Endodermal cell (in vitro differentiated cells): ENCODE measurements around the gene LRRC43. TPM values are rescaled to one million over a fixed set of nuclear protein-coding genes. Genes with fewer than 3 reads are reported as not detected.

Source experiments
- DNase-seq: peaks from one replicate; pipeline ENCODE4 v3.0.0-alpha.2; 2017
- H3K27ac ChIP-seq: 2 replicates; pipeline ENCODE4 v1.5.1; 2013; ENCODE audit warnings: mild to moderate bottlenecking, low read depth, low read length, moderate library complexity
- H3K27me3 ChIP-seq: 2 replicates; pipeline ENCODE4 v1.6.1; 2013; ENCODE audit warnings: mild to moderate bottlenecking, low read length, moderate library complexity; ENCODE audit not compliant: insufficient read depth, control insufficient read depth, poor library complexity, severe bottlenecking
- H3K36me3 ChIP-seq: 2 replicates; pipeline ENCODE4 v1.7.0; 2013; ENCODE audit warnings: mild to moderate bottlenecking, low read length, moderate library complexity; ENCODE audit not compliant: control insufficient read depth, insufficient read depth
- H3K4me1 ChIP-seq: one replicate; pipeline ENCODE4 v1.7.0; 2013; ENCODE audit warnings: low read length; ENCODE audit not compliant: control insufficient read depth, insufficient read depth
- H3K4me3 ChIP-seq: 2 replicates; pipeline ENCODE4 v1.5.1; 2013; ENCODE audit warnings: mild to moderate bottlenecking, low read length, moderate library complexity
- H3K9ac ChIP-seq: 2 replicates; pipeline ENCODE4 v1.6.1; 2013; ENCODE audit warnings: mild to moderate bottlenecking, low read length, moderate library complexity; ENCODE audit not compliant: poor library complexity, severe bottlenecking; ENCODE audit errors: extremely low read depth
- H3K9me3 ChIP-seq: 2 replicates; pipeline ENCODE4 v1.6.1; 2013; ENCODE audit warnings: mild to moderate bottlenecking, low read length, moderate library complexity; ENCODE audit not compliant: control insufficient read depth
- H3K27ac Mint-ChIP-seq: 2 replicates; pipeline ENCODE4 v1.8.0; 2020; ENCODE audit warnings: mixed read lengths
- H3K27me3 Mint-ChIP-seq: 2 replicates; pipeline ENCODE4 v1.8.0; 2021; ENCODE audit warnings: mild to moderate bottlenecking, mixed read lengths; ENCODE audit not compliant: insufficient read depth
- H3K36me3 Mint-ChIP-seq: 2 replicates; pipeline ENCODE4 v1.8.0; 2020; ENCODE audit warnings: low read depth, mixed read lengths
- H3K4me1 Mint-ChIP-seq: 2 replicates; pipeline ENCODE4 v1.8.0; 2020; ENCODE audit warnings: mixed read lengths
- H3K4me3 Mint-ChIP-seq: 2 replicates; pipeline ENCODE4 v1.8.0; 2020; ENCODE audit warnings: mild to moderate bottlenecking, moderate library complexity, mixed read lengths
- H3K9me3 Mint-ChIP-seq: 2 replicates; pipeline ENCODE4 v1.8.0; 2020; ENCODE audit warnings: mild to moderate bottlenecking, mixed read lengths
- WGBS, 2 experiments: methylation state at CpG; one replicate each; pipeline versions ENCODE4 v1.1.5 to v1.1.7; 2013; ENCODE audit warnings: missing lambda C conversion rate in 2 of 2, mixed read lengths in 1 of 2; ENCODE audit not compliant: insufficient coverage in 1 of 2, insufficient read length in 1 of 2; 5-methylcytosine and 5-hydroxymethylcytosine counted together
- total RNA-seq, 2 donors: library from RNA; stranded (reverse); fragmentation: NEBNext Ultra II Directional in 1 of 2; extraction: Animal tissue kit (Norgen Biotek cat#: 25700) in 1 of 2; gene quantifications; 2 replicates in 1 of 2; 3 replicates in 1 of 2; pipeline ENCODE4 v1.2.1, GENCODE V29; 2021
- TF ChIP-seq, protein P1 (sequence below): fragments of 200-600 bp; sonication (generic); conservative IDR thresholded peaks from 2 replicates; pipeline ENCODE4 v1.5.0; 2021; ENCODE audit warnings: antibody characterized with exemption, mild to moderate bottlenecking

LRRC43 gene
- total RNA-seq, 2 donors from 2014 or later = 1.5 to 2.4 TPM

DNA sequence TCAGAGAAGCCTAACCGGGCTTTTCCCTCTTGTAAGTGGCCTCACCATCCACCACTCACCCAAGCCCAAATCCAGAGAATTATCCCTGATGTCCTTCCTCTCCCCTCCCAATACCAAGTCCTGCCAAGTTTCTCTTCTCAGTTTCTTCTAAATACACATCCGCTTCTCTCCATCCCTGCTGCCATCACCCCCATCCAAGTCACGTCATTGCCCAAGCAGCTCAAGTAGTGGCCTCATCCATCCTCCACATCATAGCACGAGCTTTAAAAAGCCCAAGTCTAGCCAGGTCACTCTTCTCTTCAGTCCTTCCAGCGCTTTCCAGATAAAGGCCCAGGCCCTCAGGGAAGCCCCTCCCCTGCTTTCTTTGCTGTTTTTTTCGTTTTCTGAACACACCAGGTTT lies 34.3 kb upstream of the LRRC43 start:
- DNase-seq = no peak

DNA sequence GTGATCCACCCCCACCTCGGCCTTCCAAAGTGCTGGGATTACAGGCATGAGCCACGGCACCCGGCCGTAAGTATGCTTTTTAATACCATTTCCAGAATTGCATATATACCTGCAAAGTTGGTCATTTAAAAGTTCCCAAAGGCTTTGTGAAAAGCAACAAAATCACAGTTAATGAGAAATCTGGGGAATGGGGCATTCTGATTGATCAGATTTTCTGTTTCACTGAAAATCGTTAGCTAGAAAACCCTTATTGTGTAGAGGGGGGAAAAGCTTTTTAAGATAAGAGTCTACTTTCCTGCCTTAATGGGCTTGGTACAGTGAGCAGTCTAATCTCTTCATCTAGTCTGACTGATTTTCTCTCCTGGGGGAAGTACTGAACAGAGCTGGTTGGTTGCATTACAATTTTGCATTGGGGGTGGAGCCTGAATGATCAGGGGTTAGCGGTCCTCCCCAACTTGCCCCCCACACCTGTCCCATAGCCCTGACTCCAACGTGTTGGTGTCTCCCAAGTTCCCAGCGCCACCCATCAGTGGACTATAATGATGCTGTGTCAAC lies 32.7 kb upstream of the LRRC43 start:
- no peaks in the 10 kb centered on the region for H3K27me3 Mint-ChIP-seq

More for the DNA sequence above, 34.3 kb upstream of the LRRC43 start:
- no peak overlapping the region for H3K4me3 ChIP-seq
- H3K9ac ChIP-seq = no peak overlapping the region
- H3K36me3 ChIP-seq = peaks cover 4% of the 10 kb centered on the region
- H3K4me1 ChIP-seq = no peaks in the 10 kb centered on the region
- WGBS, 2 experiments = 88 to 100% methylated on average over 6 of the region's 6 CpGs
- H3K27ac ChIP-seq = no peak overlapping the region
- no peak overlapping the region for H3K27ac Mint-ChIP-seq
- TF ChIP-seq, protein P1, sequence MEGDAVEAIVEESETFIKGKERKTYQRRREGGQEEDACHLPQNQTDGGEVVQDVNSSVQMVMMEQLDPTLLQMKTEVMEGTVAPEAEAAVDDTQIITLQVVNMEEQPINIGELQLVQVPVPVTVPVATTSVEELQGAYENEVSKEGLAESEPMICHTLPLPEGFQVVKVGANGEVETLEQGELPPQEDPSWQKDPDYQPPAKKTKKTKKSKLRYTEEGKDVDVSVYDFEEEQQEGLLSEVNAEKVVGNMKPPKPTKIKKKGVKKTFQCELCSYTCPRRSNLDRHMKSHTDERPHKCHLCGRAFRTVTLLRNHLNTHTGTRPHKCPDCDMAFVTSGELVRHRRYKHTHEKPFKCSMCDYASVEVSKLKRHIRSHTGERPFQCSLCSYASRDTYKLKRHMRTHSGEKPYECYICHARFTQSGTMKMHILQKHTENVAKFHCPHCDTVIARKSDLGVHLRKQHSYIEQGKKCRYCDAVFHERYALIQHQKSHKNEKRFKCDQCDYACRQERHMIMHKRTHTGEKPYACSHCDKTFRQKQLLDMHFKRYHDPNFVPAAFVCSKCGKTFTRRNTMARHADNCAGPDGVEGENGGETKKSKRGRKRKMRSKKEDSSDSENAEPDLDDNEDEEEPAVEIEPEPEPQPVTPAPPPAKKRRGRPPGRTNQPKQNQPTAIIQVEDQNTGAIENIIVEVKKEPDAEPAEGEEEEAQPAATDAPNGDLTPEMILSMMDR = no peak
- peaks cover 2% of the 10 kb centered on the region for H3K9me3 Mint-ChIP-seq
- peaks cover 5% of the 10 kb centered on the region for H3K36me3 Mint-ChIP-seq
- no peaks in the 10 kb centered on the region for H3K27me3 ChIP-seq
- H3K9me3 ChIP-seq = peaks cover under 1% of the 10 kb centered on the region
- H3K4me3 Mint-ChIP-seq = no peak overlapping the region
- peaks cover 8% of the 10 kb centered on the region for H3K4me1 Mint-ChIP-seq
- H3K27me3 Mint-ChIP-seq = no peaks in the 10 kb centered on the region

DNA sequence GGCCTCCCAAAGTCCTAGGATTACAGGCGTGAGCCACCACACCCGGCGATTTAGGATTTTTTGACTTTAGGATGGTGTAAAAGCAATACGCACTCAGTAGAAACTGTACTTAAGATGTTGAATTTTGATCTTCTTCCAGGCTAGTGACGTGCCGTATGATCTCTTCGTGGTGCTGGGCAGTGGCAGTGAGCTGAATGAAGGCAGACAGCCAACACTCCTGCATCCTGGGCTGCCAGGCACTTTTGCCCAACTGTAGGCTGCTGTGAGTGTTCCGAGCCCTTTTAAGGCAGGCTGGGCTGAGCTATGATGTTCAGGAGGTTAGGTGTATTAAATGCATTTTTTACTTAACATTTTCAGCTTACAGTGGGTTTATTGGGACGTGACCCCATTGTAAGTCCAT lies 30.2 kb upstream of the LRRC43 start:
- no peaks in the 10 kb centered on the region for H3K9me3 Mint-ChIP-seq
- no peak overlapping the region for H3K4me3 Mint-ChIP-seq
- no peak for DNase-seq
- H3K4me1 ChIP-seq = peaks cover 3% of the 10 kb centered on the region
- TF ChIP-seq, protein P1 = no peak
- no peak overlapping the region for H3K9ac ChIP-seq
- no peak overlapping the region for H3K4me3 ChIP-seq
- peaks cover 18% of the 10 kb centered on the region for H3K4me1 Mint-ChIP-seq
- H3K9me3 ChIP-seq = no peaks in the 10 kb centered on the region
- 93 to 94% methylated on average over 7 to 9 of the region's 9 CpGs for WGBS, 2 experiments
- H3K27me3 ChIP-seq = no peaks in the 10 kb centered on the region
- no peak overlapping the region for H3K27ac Mint-ChIP-seq
- H3K27me3 Mint-ChIP-seq = peaks cover 2% of the 10 kb centered on the region
- H3K36me3 Mint-ChIP-seq = no peaks in the 10 kb centered on the region
- H3K27ac ChIP-seq = no peak overlapping the region
- no peaks in the 10 kb centered on the region for H3K36me3 ChIP-seq

More for the DNA sequence above, 32.7 kb upstream of the LRRC43 start:
- no peaks in the 10 kb centered on the region for H3K9me3 ChIP-seq
- H3K4me3 Mint-ChIP-seq = no peak overlapping the region
- no peak overlapping the region for H3K27ac Mint-ChIP-seq
- H3K27ac ChIP-seq = no peak overlapping the region
- peaks cover 8% of the 10 kb centered on the region for H3K4me1 Mint-ChIP-seq
- no peak overlapping the region for H3K4me3 ChIP-seq
- TF ChIP-seq, protein P1 = no peak
- H3K36me3 Mint-ChIP-seq = no peaks in the 10 kb centered on the region
- peaks cover 3% of the 10 kb centered on the region for H3K4me1 ChIP-seq
- no peak for DNase-seq
- H3K36me3 ChIP-seq = no peaks in the 10 kb centered on the region
- H3K9me3 Mint-ChIP-seq = no peaks in the 10 kb centered on the region
- 83 to 89% methylated on average over 6 to 8 of the region's 8 CpGs for WGBS, 2 experiments
- no peak overlapping the region for H3K9ac ChIP-seq
- no peaks in the 10 kb centered on the region for H3K27me3 ChIP-seq
